KMS-11 (cell line): Measurements from ENCODE around the gene PDS5A.

Source experiments
- H2AFZ ChIP-seq: fragments of 200-600 bp; sonication (generic); 2 replicates; pipeline ENCODE4 v1.6.1; 2016; ENCODE audit warnings: antibody characterized with exemption, mixed run types, low read depth
- H3K27ac ChIP-seq: fragments of 200-600 bp; sonication (generic); 2 replicates; pipeline ENCODE4 v1.6.1; 2016; ENCODE audit warnings: mild to moderate bottlenecking, mixed run types
- H3K27me3 ChIP-seq: fragments of 200-600 bp; sonication (generic); 2 replicates; pipeline ENCODE4 v1.6.1; 2017; ENCODE audit warnings: mild to moderate bottlenecking, low read depth, mixed run types, moderate library complexity; ENCODE audit not compliant: insufficient read depth
- H3K36me3 ChIP-seq: fragments of 200-600 bp; sonication (generic); 2 replicates; pipeline ENCODE4 v1.6.1; 2017; ENCODE audit warnings: mild to moderate bottlenecking, mixed run types; ENCODE audit not compliant: insufficient read depth
- H3K4me1 ChIP-seq: fragments of 200-600 bp; sonication (generic); 2 replicates; pipeline ENCODE4 v1.6.1; 2016; ENCODE audit warnings: mild to moderate bottlenecking, low read depth, mixed run types; ENCODE audit not compliant: poor library complexity, severe bottlenecking
- H3K4me2 ChIP-seq: fragments of 200-600 bp; sonication (generic); 2 replicates; pipeline ENCODE4 v1.7.0; 2016; ENCODE audit warnings: mild to moderate bottlenecking, mixed run types
- H3K4me3 ChIP-seq: fragments of 200-600 bp; sonication (generic); IDR thresholded peaks from 2 replicates; pipeline ENCODE4 v1.6.1; 2017; ENCODE audit warnings: low read depth, low read length, mixed read lengths; ENCODE audit not compliant: insufficient read depth
- H3K79me2 ChIP-seq: fragments of 200-600 bp; sonication (generic); 2 replicates; pipeline ENCODE4 v1.6.1; 2016; ENCODE audit warnings: low read depth, mixed run types; ENCODE audit not compliant: insufficient read depth
- H3K9ac ChIP-seq: fragments of 200-600 bp; sonication (generic); 2 replicates; pipeline ENCODE4 v1.6.1; 2016; ENCODE audit warnings: mild to moderate bottlenecking, mixed run types
- H4K20me1 ChIP-seq: fragments of 200-600 bp; sonication (generic); 2 replicates; pipeline ENCODE4 v1.6.1; 2016; ENCODE audit warnings: mild to moderate bottlenecking, mixed run types; ENCODE audit not compliant: insufficient read depth
- TF ChIP-seq, protein P1 (sequence below): fragments of 200-600 bp; sonication (generic); conservative IDR thresholded peaks from 2 replicates; pipeline ENCODE4 v1.6.1; 2017; ENCODE audit warnings: low read depth, mild to moderate bottlenecking, antibody characterized with exemption, low read length, moderate library complexity, mixed read lengths

The PDS5A gene

DNA sequence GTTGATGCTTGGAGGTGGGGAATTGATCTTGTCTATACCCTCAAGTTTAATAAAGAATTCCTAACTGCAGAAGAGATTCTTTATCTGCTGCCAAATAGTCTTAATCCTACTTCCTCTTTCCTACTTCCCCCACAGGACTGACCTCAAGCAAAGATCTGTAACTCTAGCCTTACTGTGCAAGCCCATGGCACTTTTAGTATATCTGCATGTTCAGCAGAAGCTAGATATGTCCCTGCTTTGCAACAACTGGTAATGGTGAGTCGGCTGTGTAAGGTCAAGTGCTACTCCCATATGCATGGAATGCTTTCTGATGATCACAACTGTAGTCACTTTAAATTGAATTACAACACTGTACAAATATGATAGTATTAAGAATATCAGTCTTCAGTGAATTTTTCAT, 26.3 kb upstream of the PDS5A start:
- Histone ChIP-seq H4K20me1 (no peaks in the 10 kb centered on the region), H3K9ac (no peak overlapping the region), H2AFZ (no peak overlapping the region), H3K4me2 (no peak overlapping the region), H3K4me3 (no peak overlapping the region), H3K27me3 (no peaks in the 10 kb centered on the region), H3K79me2 (no peaks in the 10 kb centered on the region), H3K36me3 (no peaks in the 10 kb centered on the region), H3K4me1 (no peaks in the 10 kb centered on the region), H3K27ac (no peak overlapping the region)
- TF ChIP-seq, protein P1, sequence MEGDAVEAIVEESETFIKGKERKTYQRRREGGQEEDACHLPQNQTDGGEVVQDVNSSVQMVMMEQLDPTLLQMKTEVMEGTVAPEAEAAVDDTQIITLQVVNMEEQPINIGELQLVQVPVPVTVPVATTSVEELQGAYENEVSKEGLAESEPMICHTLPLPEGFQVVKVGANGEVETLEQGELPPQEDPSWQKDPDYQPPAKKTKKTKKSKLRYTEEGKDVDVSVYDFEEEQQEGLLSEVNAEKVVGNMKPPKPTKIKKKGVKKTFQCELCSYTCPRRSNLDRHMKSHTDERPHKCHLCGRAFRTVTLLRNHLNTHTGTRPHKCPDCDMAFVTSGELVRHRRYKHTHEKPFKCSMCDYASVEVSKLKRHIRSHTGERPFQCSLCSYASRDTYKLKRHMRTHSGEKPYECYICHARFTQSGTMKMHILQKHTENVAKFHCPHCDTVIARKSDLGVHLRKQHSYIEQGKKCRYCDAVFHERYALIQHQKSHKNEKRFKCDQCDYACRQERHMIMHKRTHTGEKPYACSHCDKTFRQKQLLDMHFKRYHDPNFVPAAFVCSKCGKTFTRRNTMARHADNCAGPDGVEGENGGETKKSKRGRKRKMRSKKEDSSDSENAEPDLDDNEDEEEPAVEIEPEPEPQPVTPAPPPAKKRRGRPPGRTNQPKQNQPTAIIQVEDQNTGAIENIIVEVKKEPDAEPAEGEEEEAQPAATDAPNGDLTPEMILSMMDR, result no peak

DNA sequence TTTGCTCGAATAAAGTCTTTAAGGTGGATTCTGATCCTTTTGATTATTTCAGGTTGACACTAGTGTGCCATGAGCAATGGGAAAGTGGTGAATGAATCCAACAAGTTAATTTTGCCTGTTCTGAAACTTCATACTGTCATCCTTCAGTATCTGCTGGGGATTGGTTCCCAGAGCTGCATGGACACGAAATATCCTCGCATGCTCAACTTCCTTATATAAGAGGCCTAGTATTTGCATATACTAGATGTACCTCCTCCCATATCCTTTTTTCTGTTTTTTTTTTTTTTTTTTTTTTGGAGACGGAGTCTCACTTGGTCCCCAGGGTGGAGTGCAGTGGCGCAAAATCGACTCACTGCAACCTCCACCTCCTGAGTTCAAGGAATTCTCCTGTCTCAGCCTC, 23.0 kb upstream of the PDS5A start:
- no peak overlapping the region for H3K27ac ChIP-seq
- TF ChIP-seq, protein P1, result no peak
- H3K79me2 ChIP-seq, result no peaks in the 10 kb centered on the region
- H3K27me3 ChIP-seq, result no peaks in the 10 kb centered on the region
- no peaks in the 10 kb centered on the region for H3K36me3 ChIP-seq
- H3K4me1 ChIP-seq, result no peaks in the 10 kb centered on the region
- no peak overlapping the region for H3K4me2 ChIP-seq
- H2AFZ ChIP-seq, result no peak overlapping the region
- H3K4me3 ChIP-seq, result no peak overlapping the region
- H4K20me1 ChIP-seq, result no peaks in the 10 kb centered on the region
- no peak overlapping the region for H3K9ac ChIP-seq

DNA sequence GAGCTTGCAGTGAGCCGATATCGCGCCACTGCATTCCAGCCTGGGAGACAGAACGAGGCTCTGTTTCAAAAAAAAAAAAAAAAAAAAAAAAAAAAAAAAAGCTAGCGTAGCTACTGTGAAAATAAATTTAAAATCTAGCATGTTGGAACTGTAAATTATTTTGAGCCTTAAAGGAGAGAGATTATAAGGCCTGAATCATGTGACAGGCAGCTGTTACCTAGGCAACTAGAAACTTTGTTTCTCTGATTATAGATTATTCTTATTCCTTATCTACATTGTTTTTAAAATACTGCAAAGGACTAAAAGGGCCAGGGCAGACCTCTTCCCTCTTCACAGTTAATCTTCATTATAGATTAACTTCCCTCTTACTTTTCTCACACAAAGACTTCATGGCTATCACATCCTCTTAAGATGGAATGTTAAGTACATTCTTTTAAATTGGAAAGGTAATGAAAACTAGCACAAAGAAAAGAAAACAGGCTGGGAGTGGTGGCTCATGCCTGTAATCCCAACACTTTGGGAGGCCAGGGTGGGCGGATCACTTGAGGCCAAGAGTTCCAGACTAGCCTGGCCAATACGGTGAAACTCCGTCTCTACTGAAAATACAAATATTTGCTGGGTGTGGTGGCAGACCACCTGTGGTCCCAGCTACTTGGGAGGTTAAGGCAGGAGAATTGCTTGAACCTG, 21.1 kb upstream of the PDS5A start:
- TF ChIP-seq, protein P1, result no peak
- H2AFZ ChIP-seq, result no peak overlapping the region
- no peaks in the 10 kb centered on the region for H3K4me1 ChIP-seq
- no peaks in the 10 kb centered on the region for H4K20me1 ChIP-seq
- no peak overlapping the region for H3K9ac ChIP-seq
- no peaks in the 10 kb centered on the region for H3K27me3 ChIP-seq
- no peak overlapping the region for H3K4me2 ChIP-seq
- no peak overlapping the region for H3K4me3 ChIP-seq
- H3K79me2 ChIP-seq, result no peaks in the 10 kb centered on the region
- no peak overlapping the region for H3K27ac ChIP-seq
- no peaks in the 10 kb centered on the region for H3K36me3 ChIP-seq

DNA sequence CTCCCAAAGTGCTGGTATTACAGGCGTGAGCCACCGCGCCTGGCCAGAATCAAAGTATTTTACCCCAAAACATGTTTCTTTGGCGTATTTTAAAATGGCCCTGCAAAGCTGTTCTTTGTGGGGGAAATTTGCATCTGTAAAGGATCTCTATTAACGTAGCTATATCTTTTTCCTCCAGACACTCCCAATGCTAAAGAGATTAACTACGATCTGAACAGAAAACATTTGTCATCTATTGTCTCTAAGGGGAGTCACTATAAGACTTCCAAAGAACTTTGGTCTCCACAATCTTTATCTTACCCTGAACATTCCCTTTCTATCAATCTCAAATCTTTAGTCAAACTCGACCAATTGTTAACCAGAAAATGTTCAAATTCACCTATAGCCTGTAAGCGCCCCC, 19.1 kb upstream of the PDS5A start:
- H3K4me1 ChIP-seq, result no peaks in the 10 kb centered on the region
- H2AFZ ChIP-seq, result no peak overlapping the region
- H3K36me3 ChIP-seq, result no peaks in the 10 kb centered on the region
- TF ChIP-seq, protein P1, result no peak
- H3K9ac ChIP-seq, result no peak overlapping the region
- no peaks in the 10 kb centered on the region for H3K79me2 ChIP-seq
- H3K4me2 ChIP-seq, result no peak overlapping the region
- no peaks in the 10 kb centered on the region for H3K27me3 ChIP-seq
- no peak overlapping the region for H3K4me3 ChIP-seq
- no peak overlapping the region for H3K27ac ChIP-seq
- no peaks in the 10 kb centered on the region for H4K20me1 ChIP-seq
